HG03520 (cell line): Measurements from ENCODE around the gene HSPD1.
"Not testable (repeated sequence)": the region's sequence is repeated elsewhere in the genome, so short reads cannot be mapped to it uniquely, and the experiment has no call there.

Experiments
- ATAC-seq: cut with Tn5 transposase; IDR thresholded peaks from one replicate; pipeline ENCODE4 v1.9.1; 2021; ENCODE audit warnings: mild to moderate bottlenecking, moderate library complexity; ENCODE audit not compliant: unreplicated experiment

The HSPD1 gene

GRCh38 chr2:197497326-197497725 lies 2.3 kb downstream of the HSPD1 start:
- ATAC-seq: no peak

GRCh38 chr2:197496695-197497094 lies 2.9 kb downstream of the HSPD1 start:
- ATAC-seq: no peak

- ATAC-seq: no peak
Measured at GRCh38 chr2:197495433-197496134, 4.1 kb downstream of the HSPD1 start.

- ATAC-seq: no peak
Measured at GRCh38 chr2:197487385-197487784, 12.3 kb downstream of the HSPD1 start.

GRCh38 chr2:197486175-197486574 lies 13.5 kb downstream of the HSPD1 start:
- ATAC-seq: no peak

GRCh38 chr2:197484248-197484647 lies 15.4 kb downstream of the HSPD1 start:
- ATAC-seq: not testable (repeated sequence)

- no peak for ATAC-seq
Measured at GRCh38 chr2:197480165-197481036, 19.2 kb downstream of the HSPD1 start.

GRCh38 chr2:197477797-197478196 lies 21.8 kb downstream of the HSPD1 start:
- no peak for ATAC-seq

GRCh38 chr2:197472166-197472565 lies 27.5 kb downstream of the HSPD1 start:
- no peak for ATAC-seq

- no peak for ATAC-seq
Measured at GRCh38 chr2:197464175-197464574, 35.5 kb downstream of the HSPD1 start.

- no peak for ATAC-seq
Measured at GRCh38 chr2:197461057-197461456, 38.6 kb downstream of the HSPD1 start.

GRCh38 chr2:197460649-197461048 lies 39.0 kb downstream of the HSPD1 start:
- no peak for ATAC-seq

GRCh38 chr2:197455428-197455827 lies 44.2 kb downstream of the HSPD1 start:
- ATAC-seq: no peak

GRCh38 chr2:197454923-197455322 lies 44.7 kb downstream of the HSPD1 start:
- no peak for ATAC-seq

GRCh38 chr2:197453914-197454398 lies 45.7 kb downstream of the HSPD1 start:
- ATAC-seq: peak; percentile 18

- peak; percentile 92 for ATAC-seq
Measured at GRCh38 chr2:197453123-197453913, 46.3 kb downstream of the HSPD1 start, which contains the start of gene COQ10B. COQ10B (plus strand) TSS chr2:197453552; CDS start chr2:197453561, 9 bp downstream.

GRCh38 chr2:197452754-197453122 lies 46.9 kb downstream of the HSPD1 start:
- ATAC-seq: no peak

GRCh38 chr2:197450935-197451358 lies 48.7 kb downstream of the HSPD1 start:
- not testable (repeated sequence) for ATAC-seq

GRCh38 chr2:197450465-197450864 lies 49.2 kb downstream of the HSPD1 start:
- no peak for ATAC-seq

GRCh38 chr2:197446844-197447243 lies 52.8 kb downstream of the HSPD1 start:
- no peak for ATAC-seq

- ATAC-seq: no peak
Measured at GRCh38 chr2:197445746-197446145, 53.9 kb downstream of the HSPD1 start.
